ENCODE measurements around the gene FBLN1. TPM values are rescaled to one million over a fixed set of nuclear protein-coding genes. Genes with fewer than 3 reads are reported as not detected.
"Not testable (repeated sequence)": the region's sequence is repeated elsewhere in the genome, so short reads cannot be mapped to it uniquely, and the experiment has no call there.

The FBLN1 gene
- total RNA-seq, 4 donors from 2014 or later = 48.6 to 92.1 (median 68.9) TPM

DNA sequence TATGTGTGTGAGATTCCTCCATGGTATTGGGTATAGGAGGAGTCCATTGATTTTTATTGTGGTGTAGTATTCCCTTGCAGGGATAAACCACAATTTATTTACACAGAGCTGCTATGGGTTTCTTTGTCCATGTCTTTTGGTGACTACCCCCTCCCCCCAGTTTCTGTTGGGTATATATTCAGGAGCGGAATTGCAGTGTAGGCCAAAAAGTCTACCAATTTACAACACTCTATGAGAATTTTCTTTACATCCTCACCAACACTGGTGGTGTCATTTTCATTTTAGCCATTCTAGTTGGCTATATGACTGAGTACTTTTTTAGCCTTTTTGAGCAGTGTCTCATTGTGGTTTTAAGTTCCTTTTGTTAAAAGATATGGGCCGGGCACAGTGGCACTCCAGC, 113.7 kb downstream of the FBLN1 start:
- H3K27me3 ChIP-seq = no peaks in the 10 kb centered on the region
- TF ChIP-seq POLR2A (IDR thresholded peaks at IDR 0.05) (no peak), POLR2AphosphoS5 (IDR thresholded peaks at IDR 0.05) (no peak), EP300 (IDR thresholded peaks at IDR 0.05; ENCODE audit: low read depth) (no peak)
- TF ChIP-seq, protein P1, sequence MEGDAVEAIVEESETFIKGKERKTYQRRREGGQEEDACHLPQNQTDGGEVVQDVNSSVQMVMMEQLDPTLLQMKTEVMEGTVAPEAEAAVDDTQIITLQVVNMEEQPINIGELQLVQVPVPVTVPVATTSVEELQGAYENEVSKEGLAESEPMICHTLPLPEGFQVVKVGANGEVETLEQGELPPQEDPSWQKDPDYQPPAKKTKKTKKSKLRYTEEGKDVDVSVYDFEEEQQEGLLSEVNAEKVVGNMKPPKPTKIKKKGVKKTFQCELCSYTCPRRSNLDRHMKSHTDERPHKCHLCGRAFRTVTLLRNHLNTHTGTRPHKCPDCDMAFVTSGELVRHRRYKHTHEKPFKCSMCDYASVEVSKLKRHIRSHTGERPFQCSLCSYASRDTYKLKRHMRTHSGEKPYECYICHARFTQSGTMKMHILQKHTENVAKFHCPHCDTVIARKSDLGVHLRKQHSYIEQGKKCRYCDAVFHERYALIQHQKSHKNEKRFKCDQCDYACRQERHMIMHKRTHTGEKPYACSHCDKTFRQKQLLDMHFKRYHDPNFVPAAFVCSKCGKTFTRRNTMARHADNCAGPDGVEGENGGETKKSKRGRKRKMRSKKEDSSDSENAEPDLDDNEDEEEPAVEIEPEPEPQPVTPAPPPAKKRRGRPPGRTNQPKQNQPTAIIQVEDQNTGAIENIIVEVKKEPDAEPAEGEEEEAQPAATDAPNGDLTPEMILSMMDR (IDR thresholded peaks at IDR 0.05) = no peak
- no peak for DNase-seq
- H3K36me3 ChIP-seq = no peaks in the 10 kb centered on the region
- H3K4me3 ChIP-seq = no peak overlapping the region
- in situ Hi-C loops (cut with MboI; ENCODE audit: low pct_ligation_motif_present in 1 of 4, low pct_unique_long_range_greater_than_20kb in 1 of 4, low sequenced_read_pairs in 3 of 4) (loop anchor here (5.0 kb wide), 1 partner anchor 1976 kb away; no protein-coding TSS in a partner anchor), intact Hi-C loops (cut with DNase I; ENCODE audit: low total_unique reads) (no loop called here)
- WGBS, 2 donors (ENCODE audit: low coverage in 1 of 2) = 83 to 89% methylated on average over 2 of the region's 2 CpGs
- no peaks in the 10 kb centered on the region for H3K9me3 ChIP-seq
- H3K4me1 ChIP-seq = no peaks in the 10 kb centered on the region
- no peak overlapping the region for H3K27ac ChIP-seq

DNA sequence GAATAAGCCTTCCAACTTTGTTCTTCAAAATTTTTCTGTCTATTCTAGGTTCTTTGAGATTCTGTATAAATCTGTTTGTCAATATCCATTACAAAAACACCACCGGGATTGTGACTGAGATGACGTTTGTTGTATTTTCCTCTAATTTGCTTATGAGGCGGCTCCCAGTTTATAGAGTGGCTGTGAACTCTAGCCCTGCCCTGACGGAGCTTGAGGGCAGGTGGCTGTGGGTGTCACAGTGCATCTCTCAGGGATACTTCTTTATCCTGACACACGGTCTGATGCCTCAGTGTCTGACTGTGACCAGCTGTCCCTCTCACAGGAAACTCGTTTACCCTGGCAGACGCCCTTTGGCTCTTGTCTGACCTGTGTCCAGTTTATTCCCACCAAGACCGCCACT, 115.3 kb downstream of the FBLN1 start:
- Histone ChIP-seq H3K9me3 (no peaks in the 10 kb centered on the region), H3K27me3 (no peaks in the 10 kb centered on the region), H3K4me3 (no peak overlapping the region), H3K36me3 (no peaks in the 10 kb centered on the region), H3K4me1 (no peaks in the 10 kb centered on the region), H3K27ac (no peak overlapping the region)
- WGBS, 2 donors (ENCODE audit: low coverage in 1 of 2) = 40 to 52% methylated on average over 3 to 8 of the region's 8 CpGs
- intact Hi-C loops (cut with DNase I; ENCODE audit: low total_unique reads) (no loop called here), in situ Hi-C loops (cut with MboI; ENCODE audit: low pct_ligation_motif_present in 1 of 4, low pct_unique_long_range_greater_than_20kb in 1 of 4, low sequenced_read_pairs in 3 of 4) (loop anchor here (5.0 kb wide), 1 partner anchor 1974 kb away; no protein-coding TSS in a partner anchor)
- TF ChIP-seq, protein P1 (IDR thresholded peaks at IDR 0.05) = no peak
- TF ChIP-seq EP300 (IDR thresholded peaks at IDR 0.05; ENCODE audit: low read depth) (no peak), POLR2A (IDR thresholded peaks at IDR 0.05) (no peak), POLR2AphosphoS5 (IDR thresholded peaks at IDR 0.05) (no peak)
- DNase-seq = no peak

- Histone ChIP-seq H3K27ac (no peak overlapping the region), H3K4me3 (no peak overlapping the region), H3K36me3 (no peaks in the 10 kb centered on the region), H3K27me3 (peaks cover 3% of the 10 kb centered on the region), H3K9me3 (no peaks in the 10 kb centered on the region), H3K4me1 (no peaks in the 10 kb centered on the region)
- in situ Hi-C loops (cut with MboI; ENCODE audit: low pct_ligation_motif_present in 1 of 4, low pct_unique_long_range_greater_than_20kb in 1 of 4, low sequenced_read_pairs in 3 of 4) = no loop called here
- WGBS, 2 donors (ENCODE audit: low coverage in 1 of 2) = 80 to 82% methylated on average over 3 of the region's 3 CpGs
- DNase-seq = no peak
- intact Hi-C loops (cut with DNase I; ENCODE audit: low total_unique reads) = no loop called here
- TF ChIP-seq POLR2A (IDR thresholded peaks at IDR 0.05) = no peak
- TF ChIP-seq POLR2AphosphoS5 (IDR thresholded peaks at IDR 0.05) = no peak
- TF ChIP-seq, protein P1 (IDR thresholded peaks at IDR 0.05) = no peak
- TF ChIP-seq EP300 (IDR thresholded peaks at IDR 0.05; ENCODE audit: low read depth) = no peak
Measured at GRCh38 chr22:45620706-45621105, 118.0 kb downstream of the FBLN1 start.

GRCh38 chr22:45621836-45622600, 119.3 kb downstream of the FBLN1 start:
- intact Hi-C loops (cut with DNase I; ENCODE audit: low total_unique reads) (no loop called here), in situ Hi-C loops (cut with MboI; ENCODE audit: low pct_ligation_motif_present in 1 of 4, low pct_unique_long_range_greater_than_20kb in 1 of 4, low sequenced_read_pairs in 3 of 4) (no loop called here)
- Histone ChIP-seq H3K27me3 (peaks cover 7% of the 10 kb centered on the region), H3K36me3 (no peaks in the 10 kb centered on the region), H3K27ac (no peak overlapping the region), H3K4me1 (peaks cover 0 to 4% (median 0%) of the 10 kb centered on the region in 4 donors), H3K4me3 (no peak overlapping the region), H3K9me3 (no peaks in the 10 kb centered on the region)
- DNase-seq = no peak
- TF ChIP-seq, protein P1 (IDR thresholded peaks at IDR 0.05) = no peak
- no peak for TF ChIP-seq EP300 (IDR thresholded peaks at IDR 0.05; ENCODE audit: low read depth)
- TF ChIP-seq POLR2AphosphoS5 (IDR thresholded peaks at IDR 0.05) = no peak
- TF ChIP-seq POLR2A (IDR thresholded peaks at IDR 0.05) = no peak
- 86 to 96% methylated on average over 5 to 9 of the region's 11 CpGs for WGBS, 2 donors (ENCODE audit: low coverage in 1 of 2)

GRCh38 chr22:45623464-45624145, 120.9 kb downstream of the FBLN1 start:
- H3K27me3 ChIP-seq = peaks cover 11% of the 10 kb centered on the region
- H3K27ac ChIP-seq; H3K4me1 ChIP-seq; in situ Hi-C loops (cut with MboI; ENCODE audit: low pct_ligation_motif_present in 1 of 4, low pct_unique_long_range_greater_than_20kb in 1 of 4, low sequenced_read_pairs in 3 of 4); H3K9me3 ChIP-seq; DNase-seq; intact Hi-C loops (cut with DNase I; ENCODE audit: low total_unique reads); H3K4me3 ChIP-seq; H3K36me3 ChIP-seq: not testable (repeated sequence)
- WGBS, 2 donors (ENCODE audit: low coverage in 1 of 2) = 50 to 79% methylated on average over 1 to 3 of the region's 3 CpGs

Measured in transverse colon (tissue), 4 donors.